Amygdala (tissue), 56 donors: Measurements from ENCODE around the gene MORN1.

Source experiments
- DNase-seq, 56 donors: peaks; one replicate each; lab custom pipeline; 2025; lab: John Stamatoyannopoulos, UW

The MORN1 gene

GRCh38 chr1:2425892-2426291 lies 34.5 kb upstream of the MORN1 start:
- peak in 10 of 56 donors; percentile 26 to 67 (median 44) for DNase-seq

- no peak for DNase-seq
Observed at GRCh38 chr1:2422523-2422922, 31.2 kb upstream of the MORN1 start.

DNA sequence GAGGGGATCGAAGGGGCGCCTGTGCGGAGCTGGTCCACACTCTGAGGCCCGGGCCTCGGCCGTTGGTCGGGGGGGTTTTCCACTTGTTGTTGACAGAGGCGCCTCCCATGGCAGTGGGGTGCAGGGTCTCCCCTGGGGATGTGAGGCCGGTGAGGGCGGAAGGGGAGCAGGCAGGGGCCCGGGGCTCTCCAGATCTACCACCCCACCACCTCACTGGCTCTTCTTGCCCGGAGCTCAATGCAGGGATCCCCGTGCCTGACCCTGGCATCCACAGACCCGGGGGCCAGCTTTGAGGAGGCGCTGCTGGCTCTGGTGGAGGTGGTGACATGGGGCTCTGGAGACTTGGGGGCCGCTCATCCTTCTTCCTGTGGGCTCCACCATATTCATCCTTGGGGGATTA lies 28.1 kb upstream of the MORN1 start:
- no peak for DNase-seq

GRCh38 chr1:2418791-2419320 lies 27.5 kb upstream of the MORN1 start:
- no peak for DNase-seq

DNA sequence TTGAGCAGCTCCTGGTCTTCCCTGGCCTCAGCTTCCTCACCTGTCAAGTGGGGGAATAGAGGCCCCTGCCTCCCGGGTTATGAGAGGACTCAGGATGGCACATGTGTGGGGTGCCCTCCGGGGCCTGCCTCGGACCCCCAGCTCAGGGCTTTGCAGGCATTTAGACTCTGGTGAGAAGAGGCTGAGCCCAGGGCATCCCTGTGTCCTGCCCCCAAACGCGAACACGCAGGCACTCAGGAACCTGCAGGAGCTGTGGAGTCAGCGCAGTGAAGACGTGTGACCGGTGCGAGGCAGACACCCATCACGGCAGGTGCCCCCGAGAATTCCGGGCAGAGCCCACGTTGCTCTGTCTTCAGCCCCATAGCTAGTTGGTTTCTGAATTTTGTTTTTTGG lies 26.5 kb upstream of the MORN1 start:
- no peak for DNase-seq

DNA sequence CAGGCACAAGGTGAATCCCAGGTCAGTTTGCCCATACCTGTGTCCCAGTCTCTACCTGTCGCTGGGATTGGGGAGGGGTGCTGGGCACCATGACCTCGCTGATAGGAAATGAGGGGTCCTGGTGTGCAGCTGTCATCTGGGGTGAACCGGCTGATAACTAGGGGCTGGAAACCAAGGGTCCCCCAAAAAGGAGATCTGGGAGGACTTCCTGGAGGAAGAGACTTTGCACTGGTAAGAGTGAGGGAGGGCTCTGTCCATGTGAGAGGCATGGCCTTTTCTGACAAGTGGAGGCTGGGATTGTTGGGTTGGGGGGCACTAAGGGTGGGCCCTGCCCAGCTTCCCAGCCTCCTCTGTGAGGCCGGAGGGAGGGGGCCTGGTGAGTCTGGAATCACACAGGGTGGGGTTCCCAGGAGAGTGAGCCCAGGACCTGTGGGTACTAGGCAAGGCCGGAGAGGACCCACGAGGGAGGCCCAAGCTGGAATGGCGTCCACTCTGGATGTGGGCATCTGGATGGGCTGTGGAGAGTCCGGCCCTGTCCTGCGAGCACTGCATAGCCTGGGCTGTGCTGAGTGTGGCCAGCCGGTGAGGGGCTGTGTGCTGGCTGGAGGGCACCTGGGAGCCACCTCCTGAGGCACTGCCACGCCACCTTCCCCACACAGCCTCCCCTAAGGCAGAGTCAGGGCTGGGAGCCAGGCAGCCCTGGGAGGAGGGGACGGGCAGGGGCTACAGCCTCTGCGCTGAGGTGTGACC lies 25.9 kb upstream of the MORN1 start:
- DNase-seq = no peak

DNA sequence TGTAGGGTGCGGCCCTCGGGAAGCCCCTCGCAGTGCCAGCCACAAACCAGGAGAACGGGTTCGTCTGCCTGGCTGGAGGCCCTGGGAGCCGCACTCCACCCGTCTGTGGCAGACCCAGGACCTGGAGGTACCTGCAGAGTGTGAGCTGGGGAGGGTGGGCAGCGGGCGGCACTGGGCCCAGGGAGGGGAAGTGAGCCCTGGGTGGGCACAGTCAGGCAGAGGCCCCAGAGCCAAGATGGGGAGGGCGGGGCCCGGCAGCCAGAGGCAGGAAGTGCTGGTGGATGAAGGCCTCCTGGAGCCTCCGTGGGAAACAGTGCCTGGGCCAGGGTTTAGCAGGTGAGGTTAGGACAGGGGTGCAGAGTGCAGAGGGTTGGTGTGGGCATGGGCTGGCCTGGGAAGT lies 25.0 kb upstream of the MORN1 start:
- DNase-seq = no peak

- DNase-seq = no peak
Observed at GRCh38 chr1:2415801-2416208, 24.5 kb upstream of the MORN1 start.

DNA sequence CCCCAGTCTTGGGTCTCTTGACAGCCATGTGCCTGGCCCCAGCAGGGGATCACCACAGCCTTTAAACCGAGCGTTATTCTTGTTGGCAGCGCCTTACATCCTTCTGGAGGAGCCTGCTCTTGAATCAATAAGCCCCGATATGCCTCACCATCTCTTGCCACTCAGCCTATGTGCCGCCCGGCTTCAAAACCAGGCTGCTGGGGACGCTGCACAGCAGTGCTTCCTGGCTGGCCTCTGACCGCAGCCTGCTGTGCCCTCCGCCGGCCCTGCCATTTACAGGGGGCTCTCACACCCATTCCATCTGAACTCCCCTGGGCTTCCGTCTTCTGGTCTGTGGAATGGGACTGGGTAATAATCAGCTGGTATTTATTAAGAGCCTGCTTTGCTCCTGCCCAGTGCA lies 24.0 kb upstream of the MORN1 start:
- DNase-seq = no peak

- peak in 54 of 56 donors; percentile 17 to 85 (median 58) for DNase-seq
Observed at GRCh38 chr1:2414297-2414958, 23.1 kb upstream of the MORN1 start.

DNA sequence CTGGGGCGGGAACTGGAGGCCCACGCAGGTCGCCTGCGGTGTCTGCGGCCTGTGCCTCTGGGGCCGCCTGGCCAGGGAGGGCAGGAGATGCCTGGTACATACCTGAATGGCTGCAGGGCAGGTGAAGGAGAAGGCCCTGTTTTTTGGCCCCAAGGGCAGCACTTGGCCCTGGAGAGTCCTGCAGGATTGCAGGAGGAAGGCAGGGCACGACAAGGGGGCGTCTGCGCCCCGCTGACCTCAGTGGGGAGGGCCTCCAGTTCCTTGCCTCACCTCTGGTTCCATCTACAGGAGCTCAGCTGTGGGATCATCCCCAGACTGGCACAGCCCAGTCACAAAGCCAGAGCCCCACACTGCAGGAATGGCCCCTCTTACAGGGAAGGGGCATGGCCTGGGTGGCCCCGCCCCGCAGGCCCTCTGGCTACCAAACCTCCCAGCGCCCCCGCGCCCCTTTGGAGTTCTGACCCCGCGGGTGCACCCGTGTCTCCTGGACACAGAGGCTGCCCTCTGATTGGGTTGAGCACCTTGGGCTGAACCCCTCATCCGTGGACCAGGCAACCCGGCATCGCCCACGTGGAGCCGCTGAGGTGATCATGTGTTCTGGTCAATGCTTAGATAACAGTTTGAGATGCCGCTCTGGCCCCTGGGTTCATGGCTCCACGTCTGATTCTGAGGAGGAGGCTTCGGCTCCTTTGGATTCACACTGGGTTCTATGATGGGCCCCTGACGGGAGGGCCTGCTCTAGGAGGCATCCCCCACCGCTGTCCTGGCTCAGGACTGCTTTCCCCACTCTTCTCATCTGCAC lies 22.3 kb upstream of the MORN1 start:
- no peak for DNase-seq

GRCh38 chr1:2412773-2413494 lies 21.6 kb upstream of the MORN1 start:
- no peak for DNase-seq

- peak; percentile 43 to 96 (median 90) for DNase-seq
Observed at GRCh38 chr1:2412395-2412772, 21.0 kb upstream of the MORN1 start, which contains the start of gene PEX10. Gene PEX10, minus strand, starts transcription at chr1:2412564. Its CDS starts 62 bp downstream, at chr1:2412502.

DNA sequence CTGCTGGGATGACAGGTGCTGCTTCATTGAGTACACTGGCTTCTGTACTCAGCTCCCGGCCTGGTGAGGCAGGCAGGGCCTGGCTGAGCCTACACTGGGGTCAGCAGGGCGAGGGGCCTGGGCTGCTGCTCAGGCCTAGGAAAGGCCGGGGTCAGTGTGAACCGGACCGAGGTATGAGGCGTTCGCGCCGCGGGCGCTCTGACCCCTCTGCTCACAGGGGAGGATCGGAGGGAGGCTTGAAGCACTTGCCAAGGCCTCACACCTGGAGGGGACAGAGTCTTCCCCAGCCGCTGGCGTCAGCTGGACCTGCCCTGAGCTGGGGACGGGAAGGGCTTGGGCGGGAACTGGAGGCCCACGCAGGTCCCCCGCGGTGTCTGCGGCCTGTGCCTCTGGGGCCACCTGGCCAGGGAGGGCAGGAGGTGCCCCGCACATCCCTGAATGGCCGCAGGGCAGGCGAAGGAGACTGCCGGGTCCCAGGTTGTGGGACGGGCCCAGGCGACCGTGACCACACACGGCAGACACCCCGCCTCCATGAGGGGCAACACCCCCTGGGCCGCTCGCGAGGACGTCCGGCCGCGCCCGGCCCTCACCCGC lies 20.5 kb upstream of the MORN1 start:
- peak in 2 of 56 donors; percentile 56 to 68 for DNase-seq

DNA sequence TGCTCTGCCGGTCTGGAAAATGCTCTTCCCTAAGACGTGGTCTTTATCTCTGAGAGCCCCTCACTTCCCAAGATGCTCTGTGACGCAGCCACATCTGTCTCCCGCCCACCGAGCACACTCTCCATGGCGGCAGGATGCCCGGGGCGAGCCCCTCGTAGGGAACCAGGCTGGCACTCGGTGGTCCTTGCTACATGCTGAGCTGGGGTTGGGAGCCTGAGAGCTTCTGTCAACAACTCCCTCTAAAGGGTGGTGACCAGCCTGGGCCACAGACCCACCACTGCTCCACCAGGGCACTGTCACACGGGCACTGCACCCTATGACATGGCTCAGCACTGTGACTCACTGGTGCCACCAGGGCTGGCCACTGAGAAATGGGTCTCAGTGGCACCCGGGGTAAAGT lies 18.4 kb upstream of the MORN1 start:
- no peak for DNase-seq

DNA sequence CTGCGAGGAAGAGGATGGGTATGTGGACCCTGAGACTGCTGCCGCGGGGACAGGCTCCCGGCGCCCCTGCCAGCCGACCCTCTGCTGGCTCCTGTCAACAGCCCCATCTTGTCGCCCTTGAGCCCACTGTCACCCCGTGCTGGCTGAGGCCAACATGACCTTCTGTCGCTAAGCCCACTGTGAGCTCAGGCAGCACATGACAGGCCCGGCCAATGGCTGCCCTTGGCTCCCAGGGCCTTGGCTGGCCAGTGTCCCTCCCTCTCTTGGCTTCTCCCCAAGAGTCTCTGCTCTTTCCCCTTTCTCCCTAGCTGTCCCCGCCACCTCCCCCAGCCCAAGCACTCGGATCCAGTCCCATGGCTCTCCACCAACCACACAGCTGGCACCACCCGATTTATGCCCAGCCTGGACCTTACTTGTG lies 17.5 kb upstream of the MORN1 start:
- peak in 2 of 56 donors; percentile 20 to 25 for DNase-seq

DNA sequence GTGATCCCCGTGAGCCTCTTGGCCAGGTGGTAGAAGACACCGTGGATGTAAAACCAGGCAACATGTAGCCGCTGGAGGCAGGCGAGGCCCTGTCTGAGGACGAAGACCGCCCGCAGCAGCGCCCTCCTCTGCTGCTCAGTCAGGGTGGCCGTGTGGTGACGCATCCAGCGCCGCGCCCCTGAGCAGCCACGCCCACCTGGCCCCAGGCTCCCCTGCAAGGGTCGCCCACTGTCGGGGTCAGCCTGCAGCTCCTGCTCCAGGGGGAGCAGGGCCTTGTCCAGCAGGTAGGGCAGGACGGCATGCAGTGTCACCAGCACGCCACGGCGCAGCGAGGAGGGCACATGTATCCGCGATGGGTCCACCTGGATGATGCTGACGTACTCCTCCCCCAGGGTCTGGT lies 17.1 kb upstream of the MORN1 start:
- no peak for DNase-seq

DNA sequence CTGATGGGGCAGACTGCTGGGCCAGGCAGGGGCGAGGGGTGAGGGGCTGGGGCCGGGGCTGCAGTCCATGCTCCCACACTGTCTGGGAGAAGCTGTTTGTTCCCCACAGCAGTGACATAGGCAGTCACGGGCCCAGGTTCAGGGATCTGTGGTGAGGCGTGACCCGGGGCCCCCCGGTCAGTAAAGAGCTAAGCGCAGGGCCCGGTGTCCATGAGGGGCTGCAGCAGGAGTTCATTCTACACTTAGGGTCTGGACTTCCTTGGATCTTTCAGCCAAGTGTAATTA lies 16.6 kb upstream of the MORN1 start:
- no peak for DNase-seq

- no peak for DNase-seq
Observed at GRCh38 chr1:2407166-2407990, 16.0 kb upstream of the MORN1 start.
